SK-N-MC (cell line): ENCODE results near the gene STPG3.

ENCODE experiments used
- EZH2 ChIP-seq: fragments of 200-600 bp; sonication (generic); IDR thresholded peaks from one replicate; pipeline ENCODE4 v1.6.1; 2017; ENCODE audit warnings: antibody characterized with exemption
- FOXP2 ChIP-seq: optimal IDR thresholded peaks from 2 replicates; pipeline ENCODE3; 2011; ENCODE audit warnings: mild to moderate bottlenecking, moderate library complexity; ENCODE audit not compliant: insufficient read depth; ENCODE audit errors: extremely low read length, control extremely low read depth
- POLR2AphosphoS5 ChIP-seq: IDR thresholded peaks from 2 replicates; pipeline ENCODE4 v1.6.1; 2012; ENCODE audit warnings: mild to moderate bottlenecking, low read depth, low read length, borderline replicate concordance

GRCh38 chr9:137234758-137235423 lies 16.2 kb upstream of the STPG3 start:
- TF ChIP-seq POLR2AphosphoS5 (no peak), EZH2 (no peak), FOXP2 (no peak)
